Epidermal melanocyte (primary cell): ENCODE results near the gene KIRREL3.

Experiments used
- DNase-seq: peaks from one replicate; pipeline ENCODE4 v3.0.0; 2011; ENCODE audit warnings: low spot score; ENCODE audit not compliant: insufficient read length

Gene KIRREL3

GRCh38 chr11:126743628-126744027 is 256.9 kb downstream of the KIRREL3 start:
- no peak for DNase-seq

GRCh38 chr11:126742582-126742981 is 258.0 kb downstream of the KIRREL3 start:
- no peak for DNase-seq

- no peak for DNase-seq
Observed at GRCh38 chr11:126740846-126741245, 259.7 kb downstream of the KIRREL3 start.

- no peak for DNase-seq
Observed at GRCh38 chr11:126739499-126740145, 260.9 kb downstream of the KIRREL3 start.

GRCh38 chr11:126738295-126739031 is 262.1 kb downstream of the KIRREL3 start:
- no peak for DNase-seq

GRCh38 chr11:126736682-126737572 is 263.6 kb downstream of the KIRREL3 start:
- no peak for DNase-seq

GRCh38 chr11:126734752-126735151 is 265.8 kb downstream of the KIRREL3 start:
- no peak for DNase-seq

- no peak for DNase-seq
Observed at GRCh38 chr11:126733685-126734084, 266.9 kb downstream of the KIRREL3 start.

- DNase-seq = no peak
Observed at GRCh38 chr11:126732981-126733380, 267.6 kb downstream of the KIRREL3 start.

- no peak for DNase-seq
Observed at GRCh38 chr11:126731576-126732142, 268.9 kb downstream of the KIRREL3 start.

GRCh38 chr11:126727381-126727780 is 273.2 kb downstream of the KIRREL3 start:
- no peak for DNase-seq

- DNase-seq = no peak
Observed at GRCh38 chr11:126725521-126725920, 275.0 kb downstream of the KIRREL3 start.

GRCh38 chr11:126725043-126725442 is 275.5 kb downstream of the KIRREL3 start:
- no peak for DNase-seq

- DNase-seq = no peak
Observed at GRCh38 chr11:126723665-126724045, 276.9 kb downstream of the KIRREL3 start.

GRCh38 chr11:126722956-126723664 is 277.5 kb downstream of the KIRREL3 start:
- no peak for DNase-seq

- DNase-seq = no peak
Observed at GRCh38 chr11:126722006-126722736, 278.4 kb downstream of the KIRREL3 start.

GRCh38 chr11:126720539-126721235 is 279.9 kb downstream of the KIRREL3 start:
- DNase-seq = no peak

- no peak for DNase-seq
Observed at GRCh38 chr11:126719740-126720139, 280.8 kb downstream of the KIRREL3 start.

GRCh38 chr11:126718276-126718675 is 282.3 kb downstream of the KIRREL3 start:
- DNase-seq = no peak
